ENCODE data around the gene PLPPR1. TPM values are rescaled to one million over a fixed set of nuclear protein-coding genes. Genes with fewer than 3 reads are reported as not detected.

Gene PLPPR1
- total and polyA plus RNA-seq, 12 donors = 0.08 to 19.7 (median 0.20) TPM; not detected in 7

DNA sequence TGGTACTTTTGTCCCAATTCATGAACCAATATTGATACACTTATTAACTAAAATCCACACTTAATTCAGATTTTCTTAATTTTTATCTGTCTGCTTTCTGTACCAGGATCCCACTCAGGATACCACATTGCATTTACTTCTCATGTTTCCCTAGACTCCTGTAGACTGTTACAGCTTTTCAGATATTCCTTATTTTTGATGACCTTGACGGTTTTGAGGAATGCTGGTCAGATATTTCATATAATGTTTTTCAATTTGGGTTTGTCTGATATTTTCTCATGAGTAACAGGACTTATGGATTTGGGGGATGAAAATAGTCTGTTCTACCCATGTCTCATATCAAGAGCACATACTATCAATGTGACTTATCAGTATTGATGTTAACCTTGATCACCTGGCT is 37.4 kb downstream of the PLPPR1 start:
- Histone ChIP-seq H3K9me3 (replicated peaks in 1 of 3) (no peaks in the 10 kb centered on the region), H3K36me3 (replicated peaks in 1 of 2) (no peaks in the 10 kb centered on the region), H3K27me3 (no peaks in the 10 kb centered on the region), H3K4me1 (replicated peaks in 1 of 2) (no peaks in the 10 kb centered on the region), H3K27ac (no peak overlapping the region), H3K4me3 (no peak overlapping the region)
- no peak for DNase-seq
- intact Hi-C loops (cut with DNase I) = no loop called here
- TF ChIP-seq, protein P1, sequence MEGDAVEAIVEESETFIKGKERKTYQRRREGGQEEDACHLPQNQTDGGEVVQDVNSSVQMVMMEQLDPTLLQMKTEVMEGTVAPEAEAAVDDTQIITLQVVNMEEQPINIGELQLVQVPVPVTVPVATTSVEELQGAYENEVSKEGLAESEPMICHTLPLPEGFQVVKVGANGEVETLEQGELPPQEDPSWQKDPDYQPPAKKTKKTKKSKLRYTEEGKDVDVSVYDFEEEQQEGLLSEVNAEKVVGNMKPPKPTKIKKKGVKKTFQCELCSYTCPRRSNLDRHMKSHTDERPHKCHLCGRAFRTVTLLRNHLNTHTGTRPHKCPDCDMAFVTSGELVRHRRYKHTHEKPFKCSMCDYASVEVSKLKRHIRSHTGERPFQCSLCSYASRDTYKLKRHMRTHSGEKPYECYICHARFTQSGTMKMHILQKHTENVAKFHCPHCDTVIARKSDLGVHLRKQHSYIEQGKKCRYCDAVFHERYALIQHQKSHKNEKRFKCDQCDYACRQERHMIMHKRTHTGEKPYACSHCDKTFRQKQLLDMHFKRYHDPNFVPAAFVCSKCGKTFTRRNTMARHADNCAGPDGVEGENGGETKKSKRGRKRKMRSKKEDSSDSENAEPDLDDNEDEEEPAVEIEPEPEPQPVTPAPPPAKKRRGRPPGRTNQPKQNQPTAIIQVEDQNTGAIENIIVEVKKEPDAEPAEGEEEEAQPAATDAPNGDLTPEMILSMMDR (IDR thresholded peaks at IDR 0.05) = no peak
- no peak for TF ChIP-seq POLR2A (IDR thresholded peaks at IDR 0.05)
- 22 to 75% (median 64%) methylated on average over 1 of the region's 1 CpG for WGBS, 4 donors

DNA sequence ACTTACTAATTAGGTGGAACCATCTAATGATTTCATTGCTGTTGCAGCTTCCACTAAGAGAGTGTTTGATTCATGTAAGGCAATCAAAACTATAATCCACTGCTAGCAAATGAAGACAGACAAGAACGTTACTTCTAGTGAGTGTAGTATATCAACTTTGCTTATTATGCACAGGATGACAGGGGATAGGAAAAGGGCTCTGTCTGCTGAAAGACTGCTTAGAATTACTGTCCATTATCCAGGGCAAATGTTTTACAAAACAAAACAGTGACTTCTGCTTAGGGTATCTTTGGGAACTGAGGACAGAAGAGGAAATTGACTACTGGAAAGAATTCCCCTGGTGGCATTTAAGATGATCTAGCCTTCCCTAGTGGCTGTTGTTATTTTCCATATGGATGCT is 40.2 kb downstream of the PLPPR1 start:
- TF ChIP-seq, protein P1 (IDR thresholded peaks at IDR 0.05) = no peak
- TF ChIP-seq POLR2A (IDR thresholded peaks at IDR 0.05) = no peak
- H3K9me3 ChIP-seq (replicated peaks in 1 of 3) = no peaks in the 10 kb centered on the region
- 50 to 61% (median 59%) methylated on average over 1 of the region's 1 CpG for WGBS, 4 donors
- no peaks in the 10 kb centered on the region for H3K27me3 ChIP-seq
- no peak overlapping the region for H3K4me3 ChIP-seq
- DNase-seq = no peak
- intact Hi-C loops (cut with DNase I) = no loop called here
- no peaks in the 10 kb centered on the region for H3K36me3 ChIP-seq (replicated peaks in 1 of 2)
- H3K4me1 ChIP-seq (replicated peaks in 1 of 2) = no peaks in the 10 kb centered on the region
- H3K27ac ChIP-seq = no peak overlapping the region

DNA sequence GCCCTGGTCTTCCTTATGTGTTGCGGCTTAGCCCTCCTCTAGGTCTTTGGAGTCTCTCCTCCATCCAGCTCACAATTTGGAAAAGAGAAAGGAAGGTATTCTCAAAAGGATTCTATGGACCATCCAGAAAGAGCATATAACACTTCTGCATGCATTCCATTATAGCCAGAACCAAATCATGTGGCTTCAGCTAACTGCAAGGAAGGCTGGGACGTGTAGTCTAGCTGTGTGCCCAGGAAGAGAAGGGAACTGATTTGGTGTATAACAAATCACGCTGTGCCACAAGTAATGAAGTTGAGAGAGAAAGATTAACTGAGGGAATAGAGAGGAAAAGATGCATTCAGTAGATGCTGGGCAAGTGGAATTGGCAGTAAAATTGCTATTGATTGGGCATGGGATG is 43.7 kb downstream of the PLPPR1 start:
- no peak for TF ChIP-seq POLR2A (IDR thresholded peaks at IDR 0.05)
- TF ChIP-seq, protein P1 (IDR thresholded peaks at IDR 0.05) = no peak
- H3K36me3 ChIP-seq (replicated peaks in 1 of 2) = no peaks in the 10 kb centered on the region
- H3K27ac ChIP-seq = no peak overlapping the region
- H3K9me3 ChIP-seq (replicated peaks in 1 of 3) = no peaks in the 10 kb centered on the region
- H3K27me3 ChIP-seq = no peaks in the 10 kb centered on the region
- no peak overlapping the region for H3K4me3 ChIP-seq
- intact Hi-C loops (cut with DNase I) = no loop called here
- 63 to 77% (median 67%) methylated on average over 3 of the region's 3 CpGs for WGBS, 4 donors
- DNase-seq = no peak
- no peaks in the 10 kb centered on the region for H3K4me1 ChIP-seq (replicated peaks in 1 of 2)

DNA sequence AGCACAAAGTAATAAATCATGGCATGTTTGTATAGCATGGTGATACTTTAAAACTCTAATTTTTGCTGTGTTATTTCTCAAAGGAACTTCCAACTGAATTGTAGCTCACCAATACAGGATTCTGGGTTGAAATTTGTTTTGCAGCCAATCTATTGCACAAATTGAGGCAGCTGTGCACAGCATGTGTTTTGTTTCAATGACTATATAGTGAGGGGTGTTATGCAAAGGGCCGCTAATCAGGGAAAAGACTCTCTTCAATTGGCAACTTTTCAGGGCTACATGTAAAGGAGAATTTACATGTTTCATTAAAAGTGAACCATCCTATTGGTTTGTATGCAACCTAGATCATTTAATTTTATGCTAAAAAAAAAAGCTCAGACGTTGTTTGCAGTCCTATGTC is 44.6 kb downstream of the PLPPR1 start:
- no peaks in the 10 kb centered on the region for H3K36me3 ChIP-seq (replicated peaks in 1 of 2)
- no peak overlapping the region for H3K4me3 ChIP-seq
- WGBS, 4 donors = 32 to 44% (median 36%) methylated on average over 2 of the region's 2 CpGs
- H3K4me1 ChIP-seq (replicated peaks in 1 of 2) = no peaks in the 10 kb centered on the region
- H3K9me3 ChIP-seq (replicated peaks in 1 of 3) = no peaks in the 10 kb centered on the region
- no peak overlapping the region for H3K27ac ChIP-seq
- DNase-seq = no peak
- TF ChIP-seq, protein P1 (IDR thresholded peaks at IDR 0.05) = no peak
- no peak for TF ChIP-seq POLR2A (IDR thresholded peaks at IDR 0.05)
- intact Hi-C loops (cut with DNase I) = no loop called here
- H3K27me3 ChIP-seq = no peaks in the 10 kb centered on the region
